ENCODE measurements around the gene OR2G3. TPM values are rescaled to one million over a fixed set of nuclear protein-coding genes. Genes with fewer than 3 reads are reported as not detected.

The OR2G3 gene
- total and polyA plus RNA-seq, 9 of the 15 experiments (the other 6 are each of a cell fraction or from before 2014, with no cell fraction given): not detected

GRCh38 chr1:247574664-247575063 lies 30.7 kb upstream of the OR2G3 start:
- H3K27ac ChIP-seq (ENCODE audit: extremely low read depth, low read depth, low read length): no peak overlapping the region
- H3K9ac ChIP-seq (ENCODE audit: insufficient read depth in 1 of 2, low read depth in 2 of 2, low read length in 2 of 2): no peak overlapping the region
- no peaks in the 10 kb centered on the region for H3K4me1 ChIP-seq (replicated peaks in 1 of 2; ENCODE audit: control insufficient read depth in 2 of 2, insufficient read depth in 2 of 2, low read length in 2 of 2)
- TF ChIP-seq FOSL1 (tag; conservative IDR thresholded peaks at IDR 0.05): 0 out of 2 replicates have a peak, but pooled peaks have one; percentile 43
- TF ChIP-seq, protein P1, sequence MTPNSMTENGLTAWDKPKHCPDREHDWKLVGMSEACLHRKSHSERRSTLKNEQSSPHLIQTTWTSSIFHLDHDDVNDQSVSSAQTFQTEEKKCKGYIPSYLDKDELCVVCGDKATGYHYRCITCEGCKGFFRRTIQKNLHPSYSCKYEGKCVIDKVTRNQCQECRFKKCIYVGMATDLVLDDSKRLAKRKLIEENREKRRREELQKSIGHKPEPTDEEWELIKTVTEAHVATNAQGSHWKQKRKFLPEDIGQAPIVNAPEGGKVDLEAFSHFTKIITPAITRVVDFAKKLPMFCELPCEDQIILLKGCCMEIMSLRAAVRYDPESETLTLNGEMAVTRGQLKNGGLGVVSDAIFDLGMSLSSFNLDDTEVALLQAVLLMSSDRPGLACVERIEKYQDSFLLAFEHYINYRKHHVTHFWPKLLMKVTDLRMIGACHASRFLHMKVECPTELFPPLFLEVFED (CRISPR knock-in tag; conservative IDR thresholded peaks at IDR 0.05): no peak
- TF ChIP-seq ZC3H4 (CRISPR knock-in tag; IDR thresholded peaks at IDR 0.05; ENCODE audit: borderline replicate concordance): no peak
- TF ChIP-seq JUND (IDR thresholded peaks at IDR 0.05; ENCODE audit: borderline replicate concordance, low read depth, low read length): 0 out of 2 replicates have a peak, but pooled peaks have one; percentile 21
- peak; percentile 31; the same call in 1 of the 3 replicates for TF ChIP-seq JUND (tag; IDR thresholded peaks at IDR 0.05; ENCODE audit: borderline replicate concordance, low read depth, low read length)
- TF ChIP-seq ZBTB17 (CRISPR knock-in tag; IDR thresholded peaks at IDR 0.05): no peak
- no peak for TF ChIP-seq NFIC (IDR thresholded peaks at IDR 0.05)
- TF ChIP-seq, protein P2, sequence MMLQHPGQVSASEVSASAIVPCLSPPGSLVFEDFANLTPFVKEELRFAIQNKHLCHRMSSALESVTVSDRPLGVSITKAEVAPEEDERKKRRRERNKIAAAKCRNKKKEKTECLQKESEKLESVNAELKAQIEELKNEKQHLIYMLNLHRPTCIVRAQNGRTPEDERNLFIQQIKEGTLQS (IDR thresholded peaks at IDR 0.05): peak; percentile 42; the same call in 1 of the 2 replicates
- TF ChIP-seq, protein P2 (CRISPR knock-in tag; conservative IDR thresholded peaks at IDR 0.05): no peak
- TF ChIP-seq MTA3 (IDR thresholded peaks at IDR 0.05; ENCODE audit: borderline replicate concordance): no peak
- no peak overlapping the region for H2AFZ ChIP-seq (ENCODE audit: low read depth, low read length)
- H3K79me2 ChIP-seq (ENCODE audit: control insufficient read depth, insufficient read depth, low read length): no peaks in the 10 kb centered on the region
- no peaks in the 10 kb centered on the region for H4K20me1 ChIP-seq (replicated peaks; ENCODE audit: control insufficient read depth, insufficient read depth, low read length)
- intact Hi-C loops (cut with micrococcal nuclease): loop anchor here (5.0 kb wide), 1 partner anchor 202 kb away; no protein-coding TSS in a partner anchor
- no peak overlapping the region for H3K4me3 ChIP-seq
- in situ Hi-C loops (cut with MboI): no loop called here
- ChIA-PET CTCF (ENCODE audit: low intra/inter-chr PET ratio) (no interaction called here), POLR2A (interaction anchor here (0.7 kb wide), 1 partner anchor 950 kb away, joined by 3 read pairs; no protein-coding TSS in a partner anchor)
- ATAC-seq (no peak), DNase-seq (ENCODE audit: extremely low read depth in 1 of 4, low spot score in 3 of 4) (no peak), FAIRE-seq (no peak)
- no peaks in the 10 kb centered on the region for H3K36me3 ChIP-seq (ENCODE audit: control insufficient read depth, insufficient read depth, low read length)
- no peaks in the 10 kb centered on the region for H3K9me3 ChIP-seq (replicated peaks; ENCODE audit: control insufficient read depth, insufficient read depth, low read depth, low read length)
- BruUV-seq (replicated peaks): no TSS peak
- H3K27me3 ChIP-seq (ENCODE audit: control insufficient read depth in 2 of 2, insufficient read depth in 2 of 2, low read length in 2 of 2): no peaks in the 10 kb centered on the region
- no peak overlapping the region for H3K4me2 ChIP-seq (ENCODE audit: insufficient read depth, low read length)
- no peaks in the 10 kb centered on the region for H3K9me1 ChIP-seq (ENCODE audit: control insufficient read depth, insufficient read depth, low read length)
